ENCODE data around the gene TNNI3.

TNNI3 gene

GRCh38 chr19:55157064-55157908 is at the start of gene TNNI3:
Gene TNNI3, minus strand, starts transcription at chr19:55157732. Its CDS starts 143 bp downstream, at chr19:55157589.
- no peak for DNase-seq

GRCh38 chr19:55206664-55207500 is 49.4 kb upstream of the TNNI3 start:
- DNase-seq: peak in 1 of 2 donors; percentile 53

- DNase-seq: peak; percentile 17 to 19
Observed at GRCh38 chr19:55202199-55202598, 44.7 kb upstream of the TNNI3 start.

GRCh38 chr19:55199620-55200204 is 42.2 kb upstream of the TNNI3 start:
- no peak for DNase-seq

GRCh38 chr19:55198651-55199050 is 41.1 kb upstream of the TNNI3 start:
- no peak for DNase-seq

- no peak for DNase-seq
Observed at GRCh38 chr19:55197528-55197927, 40.0 kb upstream of the TNNI3 start.

- no peak for DNase-seq
Observed at GRCh38 chr19:55196803-55197202, 39.3 kb upstream of the TNNI3 start.

GRCh38 chr19:55193481-55193880 is 35.9 kb upstream of the TNNI3 start:
- no peak for DNase-seq

GRCh38 chr19:55189403-55189835 is 31.9 kb upstream of the TNNI3 start:
- no peak for DNase-seq

- no peak for DNase-seq
Observed at GRCh38 chr19:55188625-55189024, 31.1 kb upstream of the TNNI3 start.

- no peak for DNase-seq
Observed at GRCh38 chr19:55186080-55186479, 28.5 kb upstream of the TNNI3 start.

GRCh38 chr19:55181740-55182139 is 24.2 kb upstream of the TNNI3 start:
- no peak for DNase-seq

- peak; percentile 48 to 61 for DNase-seq
Observed at GRCh38 chr19:55179606-55180484, 22.3 kb upstream of the TNNI3 start, which contains the start of gene SYT5. Gene SYT5, minus strand, starts transcription at chr19:55180289. Its CDS starts 1,248 bp downstream, at chr19:55179041.

GRCh38 chr19:55178781-55179599 is 21.5 kb upstream of the TNNI3 start:
- peak; percentile 93 to 96 for DNase-seq

- no peak for DNase-seq
Observed at GRCh38 chr19:55176076-55176475, 18.5 kb upstream of the TNNI3 start.

GRCh38 chr19:55175117-55175867 is 17.8 kb upstream of the TNNI3 start:
- DNase-seq: no peak

GRCh38 chr19:55174425-55175116 is 17.0 kb upstream of the TNNI3 start:
- no peak for DNase-seq

GRCh38 chr19:55173714-55174409 is 16.3 kb upstream of the TNNI3 start:
- DNase-seq: peak; percentile 36 to 42

- no peak for DNase-seq
Observed at GRCh38 chr19:55173186-55173713, 15.7 kb upstream of the TNNI3 start.

Data from CD4-positive, alpha-beta T cell treated with Interleukin-4 for 1 hour (primary cell).